Astrocyte (in vitro differentiated cells and primary cell): ENCODE data around the gene DIP2C. TPM values are rescaled to one million over a fixed set of nuclear protein-coding genes. Genes with fewer than 3 reads are reported as not detected.

Source experiments
- DNase-seq: peaks from one replicate; pipeline ENCODE4 v3.0.0-alpha.2; 2010; ENCODE audit warnings: low read depth
- FAIRE-seq: peaks from 2 replicates; lab custom pipeline; 2011; peaks lifted over from hg19 to GRCh38; lab: Jason Lieb, UNC
- H2AFZ ChIP-seq: 2 replicates; pipeline ENCODE4 v1.6.0; 2012; ENCODE audit warnings: low read depth, low read length, inconsistent platforms
- H3K27ac ChIP-seq: 2 replicates; pipeline ENCODE4 v1.5.1; 2011; ENCODE audit warnings: low read depth, low read length, inconsistent platforms
- H3K27me3 ChIP-seq: 2 replicates; pipeline ENCODE4 v1.6.0; 2011; ENCODE audit warnings: low read length, inconsistent platforms; ENCODE audit not compliant: insufficient read depth
- H3K36me3 ChIP-seq: 2 replicates; pipeline ENCODE4 v1.5.1; 2011; ENCODE audit warnings: low read length, inconsistent platforms; ENCODE audit not compliant: insufficient read depth
- H3K4me1 ChIP-seq: 2 replicates; pipeline ENCODE4 v1.5.1; 2011; ENCODE audit warnings: low read length, inconsistent platforms; ENCODE audit not compliant: insufficient read depth
- H3K4me2 ChIP-seq: 2 replicates; pipeline ENCODE4 v1.6.0; 2012; ENCODE audit warnings: low read length, inconsistent platforms
- H3K4me3 ChIP-seq: 2 replicates; pipeline ENCODE4 v1.5.1; 2011; ENCODE audit warnings: low read depth, mild to moderate bottlenecking, low read length, inconsistent platforms; ENCODE audit not compliant: insufficient read depth
- H3K79me2 ChIP-seq: 2 replicates; pipeline ENCODE4 v1.6.0; 2012; ENCODE audit warnings: mild to moderate bottlenecking, low read length, inconsistent platforms; ENCODE audit not compliant: insufficient read depth
- H3K9ac ChIP-seq: 2 replicates; pipeline ENCODE4 v1.6.0; 2012; ENCODE audit warnings: mild to moderate bottlenecking, low read length, inconsistent platforms
- H3K9me3 ChIP-seq: 2 replicates; pipeline ENCODE4 v1.5.1; 2012; ENCODE audit warnings: low read depth, mild to moderate bottlenecking, low read length, inconsistent platforms; ENCODE audit not compliant: insufficient read depth
- H4K20me1 ChIP-seq: 2 replicates; pipeline ENCODE4 v1.6.0; 2012; ENCODE audit warnings: low read length, inconsistent platforms; ENCODE audit not compliant: insufficient read depth
- H3K27ac Mint-ChIP-seq: one replicate; pipeline ENCODE4 v1.8.0; 2021; ENCODE audit warnings: mild to moderate bottlenecking, mixed read lengths; ENCODE audit not compliant: unreplicated experiment
- H3K27me3 Mint-ChIP-seq: one replicate; pipeline ENCODE4 v1.8.0; 2021; ENCODE audit warnings: low read depth, mixed read lengths; ENCODE audit not compliant: unreplicated experiment
- H3K36me3 Mint-ChIP-seq: one replicate; pipeline ENCODE4 v1.8.0; 2021; ENCODE audit warnings: low read depth, mixed read lengths; ENCODE audit not compliant: unreplicated experiment
- H3K4me1 Mint-ChIP-seq: one replicate; pipeline ENCODE4 v1.8.0; 2021; ENCODE audit warnings: low read depth, mixed read lengths; ENCODE audit not compliant: unreplicated experiment
- H3K4me3 Mint-ChIP-seq: one replicate; pipeline ENCODE4 v1.8.0; 2021; ENCODE audit warnings: mild to moderate bottlenecking, moderate library complexity, mixed read lengths; ENCODE audit not compliant: unreplicated experiment
- H3K9me3 Mint-ChIP-seq: one replicate; pipeline ENCODE4 v1.8.0; 2021; ENCODE audit warnings: mild to moderate bottlenecking, mixed read lengths; ENCODE audit not compliant: unreplicated experiment
- CTCF ChIP-seq: IDR thresholded peaks from 2 replicates; pipeline ENCODE4 v1.5.1; 2011; ENCODE audit warnings: low read depth, mild to moderate bottlenecking, inconsistent platforms, low read length, moderate library complexity; ENCODE audit not compliant: insufficient read depth
- EZH2 ChIP-seq: IDR thresholded peaks from 2 replicates; pipeline ENCODE4 v1.6.1; 2012; ENCODE audit warnings: mild to moderate bottlenecking, low read length, inconsistent platforms; ENCODE audit not compliant: insufficient read depth
- total RNA-seq: library from RNA; stranded (reverse); gene quantifications from 2 replicates; pipeline ENCODE4 v1.2.1, GENCODE V29; 2021

Gene DIP2C
- total RNA-seq, 1 donor from 2014 or later, result 27.3 TPM

DNA sequence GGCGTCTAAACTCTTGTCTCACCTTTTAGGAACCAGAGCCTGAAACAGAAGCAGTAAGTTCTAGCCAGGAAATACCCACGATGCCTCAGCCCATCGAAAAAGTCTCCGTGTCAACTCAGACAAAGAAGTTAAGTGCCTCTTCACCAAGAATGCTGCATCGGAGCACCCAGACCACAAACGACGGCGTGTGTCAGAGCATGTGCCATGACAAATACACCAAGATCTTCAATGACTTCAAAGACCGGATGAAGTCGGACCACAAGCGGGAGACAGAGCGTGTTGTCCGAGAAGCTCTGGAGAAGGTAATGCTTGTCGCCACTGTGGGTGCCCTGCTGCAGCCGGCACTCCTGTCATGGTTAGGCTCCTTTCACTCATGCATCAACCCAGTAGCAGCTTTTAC is 441.2 kb downstream of the DIP2C start:
- no peaks in the 10 kb centered on the region for H3K27me3 Mint-ChIP-seq
- no peaks in the 10 kb centered on the region for H3K4me1 ChIP-seq
- DNase-seq, result peak; percentile 64
- peaks cover 13% of the 10 kb centered on the region for H3K36me3 Mint-ChIP-seq
- FAIRE-seq, result no peak
- no peaks in the 10 kb centered on the region for H4K20me1 ChIP-seq
- H3K9ac ChIP-seq, result no peak overlapping the region
- peaks cover 45% of the 10 kb centered on the region for H3K36me3 ChIP-seq
- H3K9me3 Mint-ChIP-seq, result no peaks in the 10 kb centered on the region
- TF ChIP-seq EZH2 (no peak), CTCF (no peak)
- no peaks in the 10 kb centered on the region for H3K27me3 ChIP-seq
- H3K4me1 Mint-ChIP-seq, result no peaks in the 10 kb centered on the region
- H3K9me3 ChIP-seq, result no peaks in the 10 kb centered on the region
- H3K27ac ChIP-seq, result no peak overlapping the region
- no peak overlapping the region for H3K4me2 ChIP-seq
- H3K27ac Mint-ChIP-seq, result no peak overlapping the region
- no peak overlapping the region for H3K4me3 Mint-ChIP-seq
- no peak overlapping the region for H2AFZ ChIP-seq
- H3K79me2 ChIP-seq, result no peaks in the 10 kb centered on the region
- no peak overlapping the region for H3K4me3 ChIP-seq

GRCh38 chr10:247480-247879 is 442.0 kb downstream of the DIP2C start:
- Histone ChIP-seq H3K9me3 (no peaks in the 10 kb centered on the region), H3K4me3 (no peak overlapping the region), H3K79me2 (no peaks in the 10 kb centered on the region), H3K27me3 (no peaks in the 10 kb centered on the region), H2AFZ (no peak overlapping the region), H3K4me2 (no peak overlapping the region), H3K9ac (no peak overlapping the region), H3K4me1 (no peaks in the 10 kb centered on the region), H3K36me3 (peaks cover 45% of the 10 kb centered on the region), H3K27ac (no peak overlapping the region), H4K20me1 (no peaks in the 10 kb centered on the region)
- peaks cover 13% of the 10 kb centered on the region for H3K36me3 Mint-ChIP-seq
- no peaks in the 10 kb centered on the region for H3K9me3 Mint-ChIP-seq
- no peaks in the 10 kb centered on the region for H3K4me1 Mint-ChIP-seq
- DNase-seq (no peak), FAIRE-seq (no peak)
- no peaks in the 10 kb centered on the region for H3K27me3 Mint-ChIP-seq
- no peak overlapping the region for H3K4me3 Mint-ChIP-seq
- TF ChIP-seq EZH2 (no peak), CTCF (no peak)
- no peak overlapping the region for H3K27ac Mint-ChIP-seq

GRCh38 chr10:246431-246830 is 443.0 kb downstream of the DIP2C start:
- H3K27me3 Mint-ChIP-seq, result no peaks in the 10 kb centered on the region
- no peak overlapping the region for H3K27ac Mint-ChIP-seq
- H3K4me2 ChIP-seq, result no peak overlapping the region
- H3K27me3 ChIP-seq, result no peaks in the 10 kb centered on the region
- H4K20me1 ChIP-seq, result no peaks in the 10 kb centered on the region
- no peaks in the 10 kb centered on the region for H3K9me3 ChIP-seq
- DNase-seq, result no peak
- no peaks in the 10 kb centered on the region for H3K4me1 Mint-ChIP-seq
- TF ChIP-seq CTCF (no peak), EZH2 (no peak)
- peaks cover 9% of the 10 kb centered on the region for H3K36me3 Mint-ChIP-seq
- no peak overlapping the region for H3K9ac ChIP-seq
- H2AFZ ChIP-seq, result no peak overlapping the region
- H3K9me3 Mint-ChIP-seq, result no peaks in the 10 kb centered on the region
- H3K4me1 ChIP-seq, result no peaks in the 10 kb centered on the region
- H3K36me3 ChIP-seq, result peaks cover 45% of the 10 kb centered on the region
- H3K4me3 Mint-ChIP-seq, result no peak overlapping the region
- no peak overlapping the region for H3K27ac ChIP-seq
- H3K79me2 ChIP-seq, result no peaks in the 10 kb centered on the region
- FAIRE-seq, result peak; percentile 17
- no peak overlapping the region for H3K4me3 ChIP-seq
